ENCODE measurements around the gene TMEM132C. TPM values are rescaled to one million over a fixed set of nuclear protein-coding genes. Genes with fewer than 3 reads are reported as not detected.
A peak's percentile ranks its signal among the peaks of the same experiment; 100 is the strongest.

TMEM132C gene
- total RNA-seq, 2 donors from 2014 or later, result 11.1 to 12.8 TPM

- intact Hi-C loops (cut with DNase I), result loop anchor here in 1 of 2 donors (5.0 kb wide), 1 partner anchor 126 kb away; no protein-coding TSS in a partner anchor
- DNase-seq (peak; percentile 61), ATAC-seq (peak; percentile 65 to 82)
Observed at GRCh38 chr12:128387811-128388422, 120.9 kb downstream of the TMEM132C start.

GRCh38 chr12:128388461-128389000 is 121.6 kb downstream of the TMEM132C start:
- intact Hi-C loops (cut with DNase I), result loop anchor here in 1 of 2 donors (5.0 kb wide), 1 partner anchor 126 kb away; no protein-coding TSS in a partner anchor
- peak; percentile 45 for DNase-seq
- ATAC-seq, result peak; percentile 80 to 82

- no peak for ATAC-seq
- intact Hi-C loops (cut with DNase I), result no loop called here
- DNase-seq, result no peak
Observed at GRCh38 chr12:128393346-128393745, 126.4 kb downstream of the TMEM132C start.

- ATAC-seq (no peak), DNase-seq (no peak)
- intact Hi-C loops (cut with DNase I), result no loop called here
Observed at GRCh38 chr12:128394137-128394536, 127.2 kb downstream of the TMEM132C start.

- no peak for ATAC-seq
- intact Hi-C loops (cut with DNase I), result no loop called here
- no peak for DNase-seq
Observed at GRCh38 chr12:128399253-128399652, 132.3 kb downstream of the TMEM132C start.

GRCh38 chr12:128402486-128403243 is 135.7 kb downstream of the TMEM132C start:
- intact Hi-C loops (cut with DNase I), result no loop called here
- ATAC-seq, result no peak

GRCh38 chr12:128408669-128409068 is 141.7 kb downstream of the TMEM132C start:
- DNase-seq (no peak), ATAC-seq (no peak)
- intact Hi-C loops (cut with DNase I), result no loop called here

More at GRCh38 chr12:128402486-128403243, 135.7 kb downstream of the TMEM132C start:
- DNase-seq, result no peak

GRCh38 chr12:128415036-128415560 is 148.1 kb downstream of the TMEM132C start:
- intact Hi-C loops (cut with DNase I), result no loop called here
- no peak for ATAC-seq
- DNase-seq, result no peak

- peak; percentile 42 for DNase-seq
- intact Hi-C loops (cut with DNase I), result no loop called here
- ATAC-seq, result peak; percentile 38 to 80
Observed at GRCh38 chr12:128418944-128419343, 152.0 kb downstream of the TMEM132C start.

- intact Hi-C loops (cut with DNase I), result no loop called here
- no peak for DNase-seq
- ATAC-seq, result no peak
Observed at GRCh38 chr12:128420163-128420562, 153.2 kb downstream of the TMEM132C start.

- DNase-seq, result no peak
- no peak for ATAC-seq
- intact Hi-C loops (cut with DNase I), result no loop called here
Observed at GRCh38 chr12:128421375-128421774, 154.4 kb downstream of the TMEM132C start.

- ATAC-seq (no peak), DNase-seq (no peak)
- intact Hi-C loops (cut with DNase I), result no loop called here
Observed at GRCh38 chr12:128423205-128423604, 156.2 kb downstream of the TMEM132C start.

- DNase-seq (no peak), ATAC-seq (no peak)
- intact Hi-C loops (cut with DNase I), result no loop called here
Observed at GRCh38 chr12:128424931-128425431, 158.0 kb downstream of the TMEM132C start.

GRCh38 chr12:128425666-128426331 is 158.8 kb downstream of the TMEM132C start:
- intact Hi-C loops (cut with DNase I), result no loop called here
- ATAC-seq (peak in 1 of 2 donors; percentile 87), DNase-seq (no peak)

GRCh38 chr12:128426511-128426910 is 159.5 kb downstream of the TMEM132C start:
- DNase-seq (no peak), ATAC-seq (no peak)
- intact Hi-C loops (cut with DNase I), result no loop called here

GRCh38 chr12:128439796-128440195 is 172.8 kb downstream of the TMEM132C start:
- intact Hi-C loops (cut with DNase I), result no loop called here
- no peak for DNase-seq
- ATAC-seq, result peak in 1 of 2 donors; percentile 72

GRCh38 chr12:128442096-128442495 is 175.1 kb downstream of the TMEM132C start:
- intact Hi-C loops (cut with DNase I), result no loop called here
- ATAC-seq (no peak), DNase-seq (no peak)

GRCh38 chr12:128444598-128444997 is 177.6 kb downstream of the TMEM132C start:
- intact Hi-C loops (cut with DNase I), result no loop called here
- no peak for DNase-seq
- no peak for ATAC-seq

- intact Hi-C loops (cut with DNase I), result no loop called here
- DNase-seq (no peak), ATAC-seq (no peak)
Observed at GRCh38 chr12:128445415-128446127, 178.6 kb downstream of the TMEM132C start.
